H9 (cell line): ENCODE results near the gene DND1. TPM values are rescaled to one million over a fixed set of nuclear protein-coding genes. Genes with fewer than 3 reads are reported as not detected.
A peak's percentile ranks its signal among the peaks of the same experiment; 100 is the strongest.

Source experiments
- DNase-seq: peaks from one replicate; pipeline ENCODE4 v3.0.0-alpha.2; 2017
- H2AFZ ChIP-seq: one replicate; pipeline ENCODE4 v1.6.1; 2013; ENCODE audit warnings: mild to moderate bottlenecking, low read length, control low read depth, moderate library complexity
- H2AK5ac ChIP-seq: 2 replicates; pipeline ENCODE4 v1.6.1; 2013; ENCODE audit warnings: low read length, control low read depth, mixed read lengths; ENCODE audit not compliant: insufficient read length
- H2BK120ac ChIP-seq: one replicate; pipeline ENCODE4 v1.6.1; 2013; ENCODE audit warnings: low read depth, mild to moderate bottlenecking, low read length, control low read depth, inconsistent platforms; ENCODE audit not compliant: poor library complexity, severe bottlenecking
- H2BK12ac ChIP-seq: 2 replicates; pipeline ENCODE4 v1.6.1; 2013; ENCODE audit warnings: low read length, control low read depth, mixed read lengths, low read depth; ENCODE audit not compliant: insufficient read length
- H2BK15ac ChIP-seq: 2 replicates; pipeline ENCODE4 v1.6.1; 2013; ENCODE audit warnings: low read depth, low read length, control low read depth
- H2BK20ac ChIP-seq: one replicate; pipeline ENCODE4 v1.6.1; 2013; ENCODE audit warnings: low read depth, mild to moderate bottlenecking, low read length, control low read depth, inconsistent platforms; ENCODE audit not compliant: poor library complexity, severe bottlenecking
- H2BK5ac ChIP-seq: 2 replicates; pipeline ENCODE4 v1.6.1; 2013; ENCODE audit warnings: low read length, control low read depth, mixed read lengths; ENCODE audit not compliant: insufficient read length
- H3K14ac ChIP-seq: 2 replicates; pipeline ENCODE4 v1.6.1; 2013; ENCODE audit warnings: low read length, control low read depth; ENCODE audit not compliant: insufficient read depth
- H3K18ac ChIP-seq: 2 replicates; pipeline ENCODE4 v1.6.1; 2013; ENCODE audit warnings: low read depth, mild to moderate bottlenecking, mixed read lengths, low read length, control low read depth; ENCODE audit not compliant: insufficient read length
- H3K23ac ChIP-seq: 2 replicates; pipeline ENCODE4 v1.6.1; 2013; ENCODE audit warnings: low read length, control low read depth, mixed read lengths, low read depth; ENCODE audit not compliant: insufficient read length
- H3K23me2 ChIP-seq: 2 replicates; pipeline ENCODE4 v1.6.1; 2013; ENCODE audit warnings: low read depth, mild to moderate bottlenecking, mixed read lengths, low read length, control low read depth; ENCODE audit not compliant: insufficient read length, poor library complexity, severe bottlenecking
- H3K27ac ChIP-seq: 2 replicates; pipeline ENCODE4 v1.5.1; 2013; ENCODE audit warnings: low read length, control low read depth, mixed read lengths, low read depth; ENCODE audit not compliant: insufficient read length
- H3K27me3 ChIP-seq: 2 replicates; pipeline ENCODE4 v1.6.1; 2013; ENCODE audit warnings: low read length, control low read depth, inconsistent platforms; ENCODE audit not compliant: insufficient read depth
- H3K4ac ChIP-seq: 2 replicates; pipeline ENCODE4 v1.6.1; 2013; ENCODE audit warnings: low read depth, mild to moderate bottlenecking, control low read depth, inconsistent platforms, low read length, moderate library complexity
- H3K4me1 ChIP-seq: 2 replicates; pipeline ENCODE4 v1.6.1; 2013; ENCODE audit warnings: low read length, control low read depth, inconsistent platforms; ENCODE audit not compliant: insufficient read depth
- H3K4me2 ChIP-seq: 2 replicates; pipeline ENCODE4 v1.6.1; 2013; ENCODE audit warnings: low read length, control low read depth, mixed read lengths; ENCODE audit not compliant: insufficient read length, insufficient read depth
- H3K56ac ChIP-seq: 2 replicates; pipeline ENCODE4 v1.6.1; 2013; ENCODE audit warnings: low read depth, mild to moderate bottlenecking, mixed read lengths, low read length, control low read depth; ENCODE audit not compliant: insufficient read length
- H3K79me1 ChIP-seq: 2 replicates; pipeline ENCODE4 v1.6.1; 2013; ENCODE audit warnings: low read depth, mild to moderate bottlenecking, moderate library complexity, low read length, control low read depth, inconsistent platforms; ENCODE audit not compliant: insufficient read depth, poor library complexity, severe bottlenecking
- H3K79me2 ChIP-seq: 2 replicates; pipeline ENCODE4 v1.6.1; 2013; ENCODE audit warnings: low read length, control low read depth, inconsistent platforms; ENCODE audit not compliant: insufficient read depth
- H3K9ac ChIP-seq: 2 replicates; pipeline ENCODE4 v1.6.1; 2013; ENCODE audit warnings: low read length, control low read depth, mixed read lengths; ENCODE audit not compliant: insufficient read length; ENCODE audit errors: extremely low read depth
- H3K9me3 ChIP-seq: one replicate; pipeline ENCODE4 v1.6.1; 2013; ENCODE audit warnings: low read depth, low read length, inconsistent platforms; ENCODE audit not compliant: control insufficient read depth
- H3T11ph ChIP-seq: one replicate; pipeline ENCODE4 v1.6.1; 2013; ENCODE audit warnings: mild to moderate bottlenecking, low read length, control low read depth, inconsistent platforms
- H4K20me1 ChIP-seq: one replicate; pipeline ENCODE4 v1.6.1; 2013; ENCODE audit not compliant: control insufficient read depth, insufficient read length, insufficient read depth
- H4K5ac ChIP-seq: 2 replicates; pipeline ENCODE4 v1.6.1; 2013; ENCODE audit warnings: low read depth, mild to moderate bottlenecking, mixed read lengths, low read length, control low read depth; ENCODE audit not compliant: insufficient read length
- H4K8ac ChIP-seq: replicated peaks from 2 replicates; pipeline ENCODE4 v1.6.1; 2013; ENCODE audit warnings: low read length, control low read depth, mixed read lengths, low read depth; ENCODE audit not compliant: insufficient read length
- H4K91ac ChIP-seq: 2 replicates; pipeline ENCODE4 v1.6.1; 2013; ENCODE audit warnings: low read depth, mild to moderate bottlenecking, moderate library complexity, mixed read lengths, low read length, control low read depth; ENCODE audit not compliant: insufficient read length
- H3K27ac Mint-ChIP-seq, 3 experiments: 2 replicates in 2 of 3; 3 replicates in 1 of 3; pipeline ENCODE4 v1.8.0; 2020 to 2021; ENCODE audit warnings: mixed read lengths in 3 of 3, mild to moderate bottlenecking in 1 of 3, moderate library complexity in 1 of 3
- H3K27me3 Mint-ChIP-seq: 2 replicates; pipeline ENCODE4 v1.8.0; 2021; ENCODE audit warnings: low read depth, mild to moderate bottlenecking, moderate library complexity, mixed read lengths
- H3K36me3 Mint-ChIP-seq, 3 experiments: 2 replicates in 2 of 3; 3 replicates in 1 of 3; pipeline ENCODE4 v1.8.0; 2020 to 2021; ENCODE audit warnings: low read depth in 3 of 3, mixed read lengths in 3 of 3; ENCODE audit not compliant: insufficient read depth in 1 of 3
- H3K4me1 Mint-ChIP-seq, 2 experiments: 2 replicates each; pipeline ENCODE4 v1.8.0; 2020; ENCODE audit warnings: mixed read lengths in 2 of 2
- H3K4me3 Mint-ChIP-seq, 2 experiments: 2 replicates in 1 of 2; 3 replicates in 1 of 2; pipeline ENCODE4 v1.8.0; 2020 to 2021; ENCODE audit warnings: mild to moderate bottlenecking in 2 of 2, mixed read lengths in 2 of 2, moderate library complexity in 1 of 2
- H3K9me3 Mint-ChIP-seq, 2 experiments: 2 replicates in 1 of 2; 3 replicates in 1 of 2; pipeline ENCODE4 v1.8.0; 2020; ENCODE audit warnings: mild to moderate bottlenecking in 2 of 2, mixed read lengths in 2 of 2, moderate library complexity in 1 of 2
- CTCF ChIP-seq: fragments of 200-600 bp; sonication (generic); conservative IDR thresholded peaks from 3 replicates; pipeline ENCODE4 v1.8.0; 2021; ENCODE audit warnings: antibody characterized with exemption, mild to moderate bottlenecking
- WGBS: extraction: QIAGEN DNeasy Blood & Tissue Kit; methylation state at CpG from one replicate; pipeline ENCODE4 v1.1.7; 2013; ENCODE audit warnings: missing lambda C conversion rate, low lambda C conversion rate, mixed read lengths; ENCODE audit not compliant: insufficient read length; ENCODE audit errors: extremely low coverage; 5-methylcytosine and 5-hydroxymethylcytosine counted together
- total RNA-seq: library from RNA; stranded (reverse); gene quantifications from 2 replicates; pipeline ENCODE4 v1.2.1, GENCODE V29; 2021

The DND1 gene
- total RNA-seq, 1 experiment from 2014 or later, result 2.4 TPM

GRCh38 chr5:140658870-140659269, 14.5 kb downstream of the DND1 start:
- Histone ChIP-seq H2BK12ac (no peak overlapping the region), H4K20me1 (no peaks in the 10 kb centered on the region), H3K4ac (no peak overlapping the region), H3K56ac (no peak overlapping the region), H3K9ac (no peak overlapping the region), H3K14ac (no peak overlapping the region), H3K23me2 (no peaks in the 10 kb centered on the region), H3K79me1 (no peaks in the 10 kb centered on the region), H2BK120ac (no peak overlapping the region), H3K23ac (no peak overlapping the region), H3K18ac (no peak overlapping the region), H3K27me3 (no peaks in the 10 kb centered on the region), H4K91ac (no peak overlapping the region), H2BK15ac (no peak overlapping the region), H2BK5ac (no peak overlapping the region), H2AFZ (no peak overlapping the region), H4K8ac (no peak overlapping the region), H4K5ac (no peak overlapping the region), H3K9me3 (no peaks in the 10 kb centered on the region), H3K4me1 (no peaks in the 10 kb centered on the region), H3T11ph (no peak overlapping the region), H2BK20ac (no peak overlapping the region), H3K27ac (no peak overlapping the region), H3K4me2 (no peak overlapping the region), H2AK5ac (no peak overlapping the region), H3K79me2 (no peaks in the 10 kb centered on the region)
- Mint-ChIP-seq H3K27ac (peak overlapping the region in 1 of 3 experiments; percentile 3; a peak in 1 of 7 replicates), H3K27me3 (no peaks in the 10 kb centered on the region), H3K36me3 (peaks cover 29 to 85% (median 81%) of the 10 kb centered on the region in 3 experiments), H3K4me3 (no peak overlapping the region), H3K9me3 (no peaks in the 10 kb centered on the region), H3K4me1 (no peaks in the 10 kb centered on the region)
- no CpG with 5 or more reads among the region's 17 CpGs for WGBS
- TF ChIP-seq CTCF, result no peak
- no peak for DNase-seq
